OCI-LY3 (cell line): ENCODE measurements around the gene TCAIM.

ENCODE experiments used
- CTCF ChIP-seq: fragments of 200-600, 300-600 bp; sonication (generic); IDR thresholded peaks from 2 replicates; pipeline ENCODE4 v1.5.1; 2014; ENCODE audit warnings: antibody characterized with exemption, low read length, low read depth
- EZH2phosphoT487 ChIP-seq: fragments of 200-600 bp; shearing (Covaris generic); IDR thresholded peaks from 2 replicates; pipeline ENCODE4 v1.6.1; 2018; ENCODE audit warnings: antibody characterized with exemption, mixed run types, low read depth

GRCh38 chr3:44318891-44319311 lies 19.7 kb upstream of the TCAIM start:
- TF ChIP-seq CTCF (peak; percentile 73), EZH2phosphoT487 (no peak)
